Amniotic stem cell (primary cell): ENCODE data around the gene KIAA1328.
"Not testable (repeated sequence)": the region's sequence is repeated elsewhere in the genome, so short reads cannot be mapped to it uniquely, and the experiment has no call there.

ENCODE experiments used
- DNase-seq: peaks from one replicate; lab custom pipeline; 2025; lab: John Stamatoyannopoulos, UW

Gene KIAA1328

DNA sequence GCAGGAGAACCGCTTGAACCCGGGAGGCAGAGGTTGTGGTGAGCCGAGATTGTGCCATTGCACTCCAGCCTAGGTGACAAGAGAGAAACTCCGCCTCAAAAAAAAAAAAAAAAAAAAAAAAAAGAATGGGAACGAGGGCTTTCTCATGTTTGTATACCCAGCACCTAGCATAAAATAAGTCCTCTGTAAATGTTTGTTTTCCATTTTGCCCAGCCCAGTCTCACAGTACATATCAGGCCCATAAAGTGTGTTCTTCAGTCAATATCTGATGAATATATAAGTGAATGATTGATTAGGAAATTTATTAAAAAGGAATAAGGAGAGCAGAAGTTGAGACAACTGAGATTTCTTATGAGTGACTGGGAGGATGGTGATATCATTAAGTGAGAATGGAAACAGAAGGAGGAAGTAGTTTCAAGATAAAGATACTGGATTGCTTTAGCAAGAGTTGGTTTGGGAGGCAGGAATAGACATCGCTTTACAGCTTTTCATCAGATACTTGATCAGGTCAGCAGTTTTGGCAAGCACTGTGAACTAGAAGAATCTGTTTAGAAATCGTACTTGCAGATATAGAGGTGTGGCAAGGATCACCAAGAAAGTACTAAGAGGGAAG is 327.5 kb downstream of the KIAA1328 start:
- no peak for DNase-seq

DNA sequence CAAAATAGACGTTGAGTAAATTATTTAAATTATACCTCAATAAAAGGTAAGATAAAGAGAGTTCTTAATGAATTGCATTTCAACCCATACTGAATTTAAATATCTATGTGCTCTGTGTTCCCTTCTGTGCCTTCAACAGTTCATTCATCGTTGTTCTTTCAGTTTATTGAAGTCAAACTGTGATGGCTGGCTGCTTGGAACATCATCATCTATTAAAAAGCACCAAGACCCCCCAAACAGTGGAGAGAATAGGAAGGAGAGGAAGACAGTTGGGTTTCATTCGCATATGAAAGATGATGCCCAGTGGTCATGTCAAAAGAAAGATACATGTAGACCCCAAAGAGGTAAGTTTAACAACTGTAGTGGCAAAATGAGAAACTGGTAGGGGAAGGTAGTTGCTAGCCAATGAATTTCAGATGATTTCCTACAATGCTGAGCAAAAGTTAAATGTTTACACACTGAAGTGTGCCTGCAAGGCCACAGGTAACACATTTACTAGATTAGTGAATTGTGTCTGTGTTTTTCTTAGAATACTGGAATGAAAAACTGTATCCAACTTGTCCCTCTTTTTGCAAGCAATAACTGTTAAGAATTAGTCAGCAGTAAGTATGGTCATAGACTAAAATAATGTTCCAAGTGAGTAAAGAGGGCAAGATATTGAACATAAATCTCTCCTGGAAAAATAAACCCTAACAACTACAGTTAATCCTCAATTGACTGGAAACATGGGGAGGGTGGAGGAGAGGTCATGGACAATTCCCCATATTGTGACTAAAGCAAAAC is 331.3 kb downstream of the KIAA1328 start:
- DNase-seq: no peak

DNA sequence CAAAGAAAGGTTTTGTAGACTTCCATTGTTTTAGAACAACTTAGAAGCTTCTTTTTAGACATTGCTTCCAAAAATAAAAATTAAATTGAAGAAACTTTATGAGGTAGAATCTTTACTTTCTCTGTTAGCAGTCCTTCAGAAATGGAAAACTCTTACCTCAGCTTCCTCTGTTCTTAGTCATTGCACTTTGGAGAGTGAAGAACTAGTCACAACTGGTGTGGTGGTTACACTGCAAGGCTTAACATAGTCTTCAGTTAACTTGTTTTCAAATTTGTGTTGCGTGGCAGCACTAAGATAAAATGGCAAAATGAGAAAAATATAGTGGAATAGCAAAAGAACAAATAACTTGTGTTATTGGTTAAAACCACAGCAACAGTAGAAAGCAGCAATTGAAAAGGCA is 332.6 kb downstream of the KIAA1328 start:
- no peak for DNase-seq

DNA sequence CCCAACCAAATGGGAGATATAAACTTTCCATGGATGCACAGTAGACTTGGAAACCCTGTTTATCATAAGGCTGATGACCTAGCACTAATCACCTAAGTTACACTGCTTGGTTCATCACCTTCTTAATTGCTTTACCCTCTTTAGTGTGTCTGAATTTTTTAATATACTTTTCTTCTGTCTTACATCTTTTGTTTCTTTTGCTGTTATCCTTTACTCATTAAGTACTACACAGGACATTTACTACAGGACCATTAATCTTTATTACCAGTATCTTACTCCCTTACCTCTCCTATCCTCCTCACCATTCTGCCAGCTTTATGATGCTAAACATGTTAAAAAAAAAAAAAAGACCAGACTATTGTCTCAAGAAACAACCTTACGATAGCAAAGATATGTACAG is 333.6 kb downstream of the KIAA1328 start:
- DNase-seq: no peak

DNA sequence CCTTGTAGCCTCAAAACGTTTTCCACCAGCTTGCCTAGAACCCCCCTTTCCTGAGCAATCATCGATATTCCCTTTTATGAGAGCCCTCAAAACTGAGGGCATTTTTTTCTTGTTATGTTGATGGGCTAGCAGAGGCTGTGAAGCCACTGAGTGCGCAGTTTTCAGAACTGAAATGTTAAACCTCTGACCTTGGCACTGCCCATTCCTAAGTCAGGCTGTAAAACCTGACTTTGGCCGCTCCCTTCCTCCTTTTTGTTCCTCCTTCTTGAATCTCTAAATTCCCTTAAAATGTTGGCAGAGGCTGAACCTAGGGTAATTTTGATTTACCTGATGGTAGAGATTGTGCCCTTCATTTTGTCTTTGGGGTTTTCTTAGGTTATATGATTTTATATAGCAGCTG is 334.2 kb downstream of the KIAA1328 start:
- DNase-seq: no peak

DNA sequence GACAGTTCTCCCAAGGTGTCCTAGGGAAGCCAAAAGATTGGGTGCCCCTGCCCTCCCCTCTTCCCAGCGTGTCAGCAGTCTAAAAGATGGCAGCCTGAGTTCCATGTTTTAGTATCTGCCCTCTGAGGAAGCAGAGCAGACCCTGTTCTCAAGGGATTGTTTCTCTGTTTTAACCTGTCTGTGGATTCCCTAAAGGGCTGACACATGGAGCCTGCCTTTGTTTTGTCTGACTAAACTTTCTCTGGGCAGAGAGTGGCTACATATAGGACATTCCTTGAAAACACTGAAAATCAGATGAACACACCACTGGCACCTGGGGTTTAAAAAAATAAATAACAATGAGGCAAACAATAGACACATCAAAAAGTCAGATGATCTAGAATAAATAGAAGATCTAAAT is 337.6 kb downstream of the KIAA1328 start:
- no peak for DNase-seq

DNA sequence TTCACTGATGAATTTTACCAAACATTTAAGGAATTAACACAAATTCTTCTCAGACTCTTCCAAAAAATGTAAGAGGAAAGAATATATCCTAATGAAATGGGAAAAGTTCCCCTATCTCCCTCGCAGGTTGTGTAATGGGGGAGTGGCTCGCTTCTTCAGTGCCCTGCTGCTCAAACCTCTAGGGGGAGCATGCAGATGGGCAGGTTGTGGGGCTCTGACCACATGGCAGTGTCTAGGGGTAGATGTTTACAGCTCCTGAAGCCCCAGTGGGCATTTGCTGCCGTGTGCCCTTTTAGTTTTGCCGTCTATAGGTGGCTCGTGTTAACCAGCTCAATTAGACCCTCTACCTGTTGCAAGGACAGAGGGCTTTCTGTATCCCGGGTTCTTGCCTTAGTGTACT is 338.0 kb downstream of the KIAA1328 start:
- DNase-seq: not testable (repeated sequence)

DNA sequence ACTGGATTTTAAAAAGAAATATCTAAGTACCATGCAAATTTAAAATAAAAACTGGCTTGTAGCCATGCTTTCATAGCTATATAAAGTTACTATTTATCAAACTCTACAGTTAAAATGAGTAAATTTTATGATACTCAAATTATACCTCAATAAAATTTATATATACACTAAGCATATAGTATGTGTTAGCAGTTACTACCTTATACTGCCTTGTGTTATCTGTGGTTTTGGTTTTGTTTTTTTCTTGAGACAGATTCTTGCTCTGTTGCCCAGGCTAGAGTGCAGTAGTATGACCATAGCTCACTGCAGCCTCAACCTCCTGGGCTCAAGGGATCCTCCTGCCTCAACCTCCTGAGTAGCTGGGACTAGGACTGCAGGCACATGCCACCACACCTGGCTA is 342.1 kb downstream of the KIAA1328 start:
- no peak for DNase-seq

DNA sequence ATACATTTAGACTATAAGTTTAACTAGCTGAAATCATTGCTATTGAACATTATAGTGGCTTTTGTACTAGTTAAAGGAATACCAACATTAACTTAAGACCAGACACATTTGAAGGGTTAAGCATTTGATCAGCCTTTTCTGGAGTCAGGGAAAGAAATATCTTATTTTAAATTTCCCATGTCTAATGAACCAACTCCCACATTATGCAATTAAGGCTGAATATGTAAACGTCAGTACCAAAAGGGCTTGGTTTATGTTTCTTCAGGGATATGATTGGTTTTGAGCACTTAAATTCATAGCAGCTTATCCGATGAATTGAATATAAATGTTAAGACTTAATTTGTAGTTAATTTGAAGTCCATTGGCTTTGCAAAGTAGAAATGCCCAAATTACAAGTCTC is 344.5 kb downstream of the KIAA1328 start:
- DNase-seq: no peak

DNA sequence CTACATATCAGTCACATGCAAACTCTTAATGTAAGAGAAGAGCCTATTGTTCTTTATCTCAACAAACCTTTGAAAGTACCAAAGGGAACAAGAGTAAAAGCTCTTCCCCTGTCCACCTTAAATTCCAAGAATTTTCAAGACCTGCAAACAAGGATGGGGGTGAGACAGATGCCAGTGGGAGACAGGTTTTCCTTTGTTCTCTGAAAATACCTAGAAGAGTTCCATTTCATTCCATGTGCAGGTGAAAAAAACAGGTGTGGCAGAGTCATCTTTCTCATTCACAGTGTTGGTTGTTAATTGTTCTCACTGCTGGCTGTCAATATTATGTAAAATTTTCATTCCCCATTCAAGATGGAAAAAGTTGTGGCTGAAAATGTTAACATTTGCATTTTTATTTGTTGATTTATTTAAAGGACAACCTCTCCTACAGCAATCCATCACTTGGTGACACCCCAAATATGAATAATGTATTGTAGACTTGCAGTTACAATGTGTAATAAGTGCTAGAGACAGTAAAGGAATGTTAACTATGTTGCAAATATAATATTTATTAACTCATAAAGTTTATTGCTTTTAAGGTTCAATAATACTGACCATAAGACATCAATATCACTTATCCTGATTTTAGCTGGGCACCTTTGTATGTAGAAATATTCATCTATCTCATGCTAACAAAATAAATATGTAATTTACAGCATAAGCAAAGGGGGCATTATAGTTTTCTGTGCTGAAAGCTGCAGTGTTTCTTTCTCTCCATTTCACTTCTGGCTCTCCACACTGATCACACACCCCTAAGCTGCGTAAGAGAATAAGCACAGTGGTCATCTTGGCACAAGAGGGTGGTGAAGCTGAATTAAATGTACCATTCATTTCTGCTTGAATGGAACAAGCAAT is 347.0 kb downstream of the KIAA1328 start:
- DNase-seq: no peak

DNA sequence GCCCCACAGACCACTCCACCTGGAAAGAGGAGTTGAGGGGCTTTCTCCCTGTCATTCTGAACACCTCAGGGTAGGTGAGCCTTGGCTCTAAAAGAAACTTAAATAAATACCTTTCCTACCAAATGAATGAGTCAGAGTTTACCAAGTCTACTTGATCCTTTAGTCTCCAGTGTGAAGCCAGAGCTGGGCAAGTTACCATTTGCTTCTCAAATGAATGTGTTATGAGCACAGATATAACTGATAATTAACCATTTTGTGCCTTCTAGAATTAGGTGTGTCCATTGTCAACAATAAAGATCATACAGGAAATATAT is 347.7 kb downstream of the KIAA1328 start:
- no peak for DNase-seq

DNA sequence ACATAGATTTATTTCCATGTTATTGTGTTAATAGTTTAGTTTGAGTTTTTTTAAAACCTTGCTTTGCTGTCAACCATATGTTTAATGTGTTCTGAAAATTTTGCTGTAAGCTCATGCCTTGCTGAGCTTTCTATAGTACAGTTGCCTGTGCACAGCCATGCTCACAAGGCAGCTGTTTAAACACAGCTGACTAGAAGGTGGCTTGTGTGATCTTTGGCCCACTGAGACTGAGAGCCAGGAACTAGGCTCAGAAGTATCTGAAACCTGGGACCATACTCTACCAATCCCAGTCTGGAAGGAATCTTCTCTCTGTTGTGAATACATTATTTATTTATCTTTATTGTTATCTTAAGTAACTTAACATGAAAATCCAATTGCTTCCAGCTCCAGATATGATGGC is 350.5 kb downstream of the KIAA1328 start:
- DNase-seq: no peak

DNA sequence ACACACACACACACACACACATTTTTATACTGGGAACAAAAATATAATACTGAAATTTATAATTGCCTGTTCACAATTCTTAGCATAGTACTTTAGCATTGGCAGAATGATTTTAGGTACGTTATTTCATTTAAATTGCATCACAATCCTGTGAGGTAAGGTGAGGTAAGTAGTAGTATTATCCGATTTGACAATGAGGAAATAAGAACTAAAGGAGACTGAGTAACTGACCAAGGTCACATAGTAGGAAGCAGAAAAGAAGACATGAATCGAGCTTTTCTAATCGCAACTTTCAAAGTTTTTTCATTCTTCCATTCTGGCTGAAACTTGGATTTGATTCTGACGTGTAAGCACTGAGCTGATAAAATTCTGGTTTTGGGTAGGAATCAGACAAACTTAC is 351.2 kb downstream of the KIAA1328 start:
- DNase-seq: no peak

DNA sequence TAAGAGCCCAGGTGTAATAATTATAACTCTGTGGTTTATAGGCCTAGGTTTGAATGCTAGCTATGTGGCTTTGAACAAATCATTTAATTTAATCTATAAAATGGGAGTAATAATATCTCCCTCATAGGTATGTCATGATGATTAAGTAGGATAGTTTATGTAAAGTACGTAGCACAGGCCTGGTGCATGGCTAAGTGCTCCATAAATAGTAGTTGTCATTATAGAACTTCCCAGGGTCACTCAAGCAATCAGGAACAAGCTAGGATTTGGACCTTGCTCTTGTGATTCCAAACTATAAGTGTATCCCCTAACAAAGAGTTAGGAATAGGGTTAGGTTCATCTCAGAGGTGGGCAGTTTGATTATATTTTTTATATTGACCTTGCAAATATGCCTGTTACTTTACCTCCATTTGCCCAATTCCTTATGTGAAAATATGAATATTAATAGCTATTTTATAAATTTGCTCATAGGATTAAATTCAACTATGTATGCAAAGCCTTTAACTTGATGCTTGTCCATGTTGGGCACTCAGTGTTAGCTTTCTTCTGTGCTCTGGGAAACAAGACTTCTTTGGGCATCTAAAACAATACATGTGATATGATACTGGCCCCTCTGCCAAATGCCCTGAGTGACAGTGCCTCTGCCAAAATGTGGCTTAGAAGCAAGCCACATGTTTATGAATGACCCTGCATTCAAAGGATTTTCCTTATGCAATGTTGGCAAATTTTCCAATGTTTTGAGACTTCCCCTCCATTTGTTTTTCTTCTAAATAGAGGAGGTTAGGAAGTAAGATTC is 353.6 kb downstream of the KIAA1328 start:
- no peak for DNase-seq

DNA sequence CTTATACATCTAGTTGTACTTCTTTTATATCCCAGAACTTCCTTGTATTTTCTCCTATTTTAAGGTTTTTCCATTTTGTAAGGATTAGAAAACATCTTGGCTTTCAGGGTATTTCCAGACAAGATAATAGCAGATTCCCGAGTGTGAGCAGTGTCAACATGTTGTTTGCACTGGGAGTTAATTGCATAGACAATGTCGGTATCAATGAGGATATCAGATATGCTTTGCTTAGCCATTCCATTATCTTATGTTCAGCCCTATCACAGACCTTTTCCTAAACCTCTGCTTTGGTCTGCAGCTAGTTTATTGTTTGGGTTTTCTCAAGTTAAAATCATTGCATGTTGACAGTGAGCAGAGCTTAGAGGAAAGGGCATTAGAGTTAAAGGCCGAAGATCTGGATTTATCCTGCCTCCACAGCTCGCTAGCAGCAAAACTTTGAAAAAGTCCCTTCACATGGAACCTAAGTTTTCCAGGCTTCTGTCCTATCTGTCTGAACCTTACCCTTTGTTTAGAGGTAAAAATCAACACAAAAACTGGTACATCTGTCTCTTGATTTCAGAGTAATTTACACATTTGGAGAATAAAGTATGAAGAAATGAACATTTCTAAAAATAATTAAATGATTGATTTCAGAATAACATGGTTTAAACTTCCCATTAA is 355.4 kb downstream of the KIAA1328 start:
- DNase-seq: no peak

DNA sequence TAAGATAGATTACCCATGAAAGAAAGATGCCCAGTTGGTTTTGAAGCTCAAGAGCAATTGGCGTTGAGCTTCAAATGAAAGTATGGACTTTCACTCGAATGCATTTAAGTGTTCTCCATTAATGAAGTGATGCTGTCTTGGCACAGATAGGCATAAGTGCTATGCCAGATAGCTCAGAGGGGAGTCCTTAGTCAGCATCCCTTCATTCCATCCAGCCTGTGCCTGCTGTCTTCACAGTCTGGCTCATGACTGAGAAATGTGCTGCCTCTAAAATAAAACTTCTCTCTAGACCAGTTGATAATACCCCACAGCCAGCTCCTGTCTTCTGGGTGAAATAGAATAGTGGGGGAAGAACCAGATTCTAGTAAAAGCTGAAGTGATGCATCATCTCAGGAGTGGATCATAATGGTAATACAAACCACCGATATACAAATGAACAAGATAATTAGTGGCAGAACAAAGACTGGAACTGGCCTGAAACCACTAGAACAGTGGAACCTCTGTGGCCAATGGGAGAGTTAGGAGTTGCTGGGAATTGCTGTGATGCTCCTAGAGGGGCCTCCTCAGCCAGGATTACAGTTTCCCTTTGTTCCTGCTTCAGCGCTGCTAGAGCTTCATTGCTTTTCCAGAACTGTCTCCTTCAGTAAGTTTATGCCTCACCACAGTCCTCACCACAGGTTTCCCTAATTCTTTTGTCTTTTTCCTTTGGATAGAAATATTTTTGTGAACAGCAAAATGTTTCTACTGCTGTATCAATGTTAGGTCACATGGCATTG is 359.3 kb downstream of the KIAA1328 start:
- no peak for DNase-seq

DNA sequence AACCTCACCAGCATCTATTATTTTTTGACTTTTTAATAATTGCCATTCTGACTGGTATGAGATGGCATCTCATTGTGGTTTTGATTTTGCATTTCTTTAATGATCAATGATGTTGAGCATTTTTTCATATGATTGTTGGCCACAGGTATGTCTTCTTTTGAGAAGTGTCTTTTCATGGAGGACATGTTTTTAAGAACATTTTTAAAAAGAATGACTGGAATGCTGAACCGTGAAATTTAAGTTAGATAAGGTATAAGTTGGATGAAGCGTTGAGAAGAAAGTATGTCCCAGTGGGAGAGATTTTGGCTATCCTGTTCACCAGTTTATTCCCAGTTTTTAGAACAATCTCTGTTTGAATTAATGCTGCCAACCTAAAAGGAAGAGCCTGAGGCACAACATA is 370.8 kb downstream of the KIAA1328 start:
- DNase-seq: no peak

DNA sequence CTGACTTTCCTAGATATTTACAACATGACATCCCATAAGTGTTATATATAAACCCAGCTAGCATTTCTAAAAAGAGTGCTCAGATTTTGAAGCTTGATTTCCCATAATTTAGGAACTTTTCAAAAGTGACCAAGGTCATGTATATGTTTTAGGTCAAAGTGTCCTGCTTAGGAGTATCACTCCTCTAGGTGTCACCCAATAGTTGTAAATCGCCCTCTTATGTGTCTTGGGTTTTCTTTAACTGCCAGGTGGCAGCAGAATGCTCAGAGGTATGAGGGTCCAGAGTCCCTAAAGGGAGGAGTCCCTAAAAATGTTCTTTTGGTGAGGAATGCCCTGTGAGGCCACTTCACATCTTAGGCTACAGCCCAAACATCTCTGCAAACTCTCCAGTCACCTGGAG is 378.4 kb downstream of the KIAA1328 start:
- DNase-seq: no peak

DNA sequence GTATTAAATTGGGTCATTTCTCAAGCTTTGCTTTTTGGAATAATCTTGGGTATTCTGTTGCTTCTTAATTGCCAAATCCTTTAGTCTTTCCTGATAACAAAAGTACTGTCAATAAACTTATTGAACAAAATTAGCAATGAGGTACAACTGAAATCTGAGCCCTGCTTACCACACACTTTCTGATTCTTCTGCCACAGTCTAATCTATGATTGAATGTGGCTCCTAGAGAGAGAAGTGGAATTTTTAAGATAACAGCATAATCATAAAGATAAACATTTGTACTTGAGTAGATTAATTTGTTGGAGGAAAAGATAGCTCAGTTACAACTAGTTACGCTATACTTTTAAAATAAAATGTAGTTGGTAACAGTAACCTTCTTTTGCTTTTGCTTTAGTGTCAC is 381.9 kb downstream of the KIAA1328 start:
- DNase-seq: no peak

DNA sequence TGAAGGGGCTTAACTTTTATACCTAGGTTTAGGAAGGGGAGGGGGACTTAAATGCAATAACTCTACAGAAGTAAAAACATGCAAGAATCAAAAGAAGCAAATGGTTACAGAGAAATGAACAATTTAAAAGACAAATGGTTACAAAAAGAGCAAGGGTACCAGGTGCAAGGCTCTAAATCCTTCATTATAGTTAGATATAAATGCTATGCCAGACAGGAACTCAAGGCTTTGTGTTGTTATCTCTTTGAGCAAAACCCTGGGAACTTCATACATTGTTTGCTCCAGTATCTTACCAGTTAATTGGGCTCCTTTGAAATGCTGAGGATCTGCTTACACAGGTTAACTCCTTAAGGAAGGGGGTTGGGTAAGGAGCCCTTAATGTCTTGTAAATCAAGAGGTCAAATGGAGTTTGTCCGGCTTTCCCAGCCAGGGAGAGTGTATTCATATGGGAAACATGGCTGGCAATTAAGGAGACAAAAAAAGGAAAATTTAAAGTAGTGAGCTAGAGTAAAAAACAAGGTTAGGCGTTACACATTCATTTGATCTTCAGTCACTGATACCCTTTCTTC is 389.2 kb downstream of the KIAA1328 start:
- DNase-seq: no peak

DNA sequence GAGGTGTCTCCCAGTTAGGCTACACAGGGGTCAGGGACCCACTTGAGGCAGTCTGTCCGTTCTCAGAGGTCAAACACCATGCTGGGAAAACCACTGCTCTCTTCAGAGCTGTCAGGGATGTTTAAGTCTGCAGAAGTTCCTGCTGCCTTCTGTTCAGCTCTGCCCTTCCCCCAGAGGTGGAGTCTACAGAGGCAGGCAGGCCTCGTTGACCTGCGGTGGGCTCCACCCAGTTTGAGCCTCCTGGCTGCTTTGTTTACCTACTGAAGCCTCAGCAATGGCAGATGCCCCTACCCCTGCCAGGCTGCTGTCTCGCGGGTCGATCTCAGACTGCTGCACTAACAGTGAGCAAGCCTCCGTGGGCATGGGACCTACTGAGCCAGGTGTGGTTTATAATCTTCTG is 390.3 kb downstream of the KIAA1328 start:
- DNase-seq: no peak
